SKM-1 (cell line): Measurements from ENCODE around the gene FAM72A.
"Not testable (repeated sequence)": the region's sequence is repeated elsewhere in the genome, so short reads cannot be mapped to it uniquely, and the experiment has no call there.

ENCODE experiments used
- DNase-seq: peaks from one replicate; lab custom pipeline; 2025; ENCODE audit not compliant: unreplicated experiment; lab: John Stamatoyannopoulos, UW

The FAM72A gene

GRCh38 chr1:206215600-206216392 lies 13.2 kb upstream of the FAM72A start:
- DNase-seq, result not testable (repeated sequence)

DNA sequence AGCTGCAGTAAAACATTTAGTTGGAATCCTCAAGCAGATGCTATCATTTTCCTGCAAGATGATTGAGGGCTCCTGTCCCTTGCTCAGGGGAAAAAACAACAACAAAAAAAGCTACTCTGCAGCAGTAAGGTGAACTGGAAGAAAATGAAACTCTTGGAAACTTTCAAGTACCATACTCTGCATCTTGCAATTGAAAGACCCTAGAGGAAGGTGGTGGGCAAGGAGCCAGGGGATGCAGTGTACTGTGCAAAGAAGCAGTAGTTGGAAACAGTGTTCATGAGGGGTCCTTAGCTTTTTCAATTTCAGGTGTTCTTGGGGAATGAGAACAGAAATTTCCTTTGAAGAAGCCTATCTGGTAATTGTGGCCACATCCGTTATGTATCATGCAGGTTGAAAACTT lies 8.2 kb upstream of the FAM72A start:
- DNase-seq, result not testable (repeated sequence)

- not testable (repeated sequence) for DNase-seq
Measured at GRCh38 chr1:206205569-206205968, 2.9 kb upstream of the FAM72A start.

DNA sequence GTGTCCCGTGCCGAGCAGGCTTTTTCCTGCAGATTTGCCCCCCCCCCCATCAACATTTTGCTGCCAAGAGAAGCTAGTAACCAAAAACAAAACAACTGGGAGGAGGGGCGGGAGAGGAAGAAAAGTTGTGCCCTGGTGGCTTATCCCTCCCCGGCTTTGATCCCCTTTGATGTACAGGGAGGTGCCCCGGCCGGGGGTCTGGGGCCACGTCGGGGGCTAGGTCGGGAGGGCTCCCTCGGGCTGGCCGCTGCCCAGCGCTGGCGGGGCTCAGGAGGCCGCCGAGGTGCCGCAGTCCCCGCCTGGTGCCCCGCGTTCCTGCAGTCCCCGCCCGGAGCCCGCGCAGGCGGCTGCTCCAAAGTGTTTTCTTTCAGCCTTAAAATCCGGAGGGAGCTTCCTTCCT lies 2.2 kb upstream of the FAM72A start:
- not testable (repeated sequence) for DNase-seq

DNA sequence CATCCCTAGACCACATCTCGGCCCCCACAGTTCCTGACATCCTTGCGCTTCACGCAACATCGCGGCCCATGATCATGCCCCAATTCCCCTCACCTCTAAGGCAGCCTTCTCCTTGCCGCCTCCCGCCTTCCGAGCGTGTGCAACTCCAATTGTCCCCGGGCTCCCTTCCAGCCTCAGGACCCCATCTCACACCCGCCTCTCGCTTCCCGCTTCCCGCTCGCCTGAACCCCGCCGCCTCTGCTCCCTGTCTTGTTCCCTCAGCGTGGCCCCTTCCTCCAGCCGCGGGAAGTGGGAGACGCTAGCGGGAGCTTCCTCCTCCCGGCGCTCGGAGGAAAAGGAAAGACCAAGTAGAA lies 1.5 kb upstream of the FAM72A start:
- DNase-seq, result not testable (repeated sequence)

- DNase-seq, result peak; percentile 19
Measured at GRCh38 chr1:206203364-206204158, 922 bp upstream of the FAM72A start, which contains the start of gene SRGAP2. SRGAP2 (plus strand) TSS chr1:206203541; CDS start chr1:206205971, 2,430 bp downstream.

DNA sequence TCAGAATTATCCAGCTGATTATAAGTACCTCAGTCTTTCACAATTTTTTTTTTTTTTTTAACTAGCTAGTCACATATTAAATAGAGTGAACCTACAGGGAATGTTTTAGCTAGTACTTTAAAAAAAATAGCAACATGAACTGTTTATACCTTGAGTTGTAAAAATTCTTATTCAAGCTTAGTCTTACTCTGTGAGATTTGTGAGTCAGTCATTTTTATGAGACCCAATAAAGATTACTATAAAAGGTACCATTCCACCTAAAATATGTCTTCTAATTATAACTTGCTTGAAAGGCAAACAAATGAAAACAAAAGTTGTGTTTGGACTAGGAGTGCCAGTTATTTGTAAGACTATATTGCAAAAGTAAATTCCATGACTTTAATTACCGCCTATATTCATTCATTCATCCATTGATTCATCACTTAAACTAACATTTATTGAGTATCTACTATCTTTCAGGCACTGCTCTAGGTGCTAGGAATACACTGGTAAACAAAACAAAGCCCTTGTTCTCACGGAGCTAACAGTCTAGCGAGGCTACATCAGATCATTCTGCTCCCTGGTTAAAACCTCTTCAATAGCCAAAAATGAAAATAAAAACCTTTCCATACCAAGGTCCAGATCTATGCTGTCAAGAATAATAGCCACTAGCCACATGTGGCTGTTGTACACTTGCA lies 5.8 kb downstream of the FAM72A start:
- DNase-seq, result not testable (repeated sequence)

- not testable (repeated sequence) for DNase-seq
Measured at GRCh38 chr1:206195182-206195581, 7.5 kb downstream of the FAM72A start.

DNA sequence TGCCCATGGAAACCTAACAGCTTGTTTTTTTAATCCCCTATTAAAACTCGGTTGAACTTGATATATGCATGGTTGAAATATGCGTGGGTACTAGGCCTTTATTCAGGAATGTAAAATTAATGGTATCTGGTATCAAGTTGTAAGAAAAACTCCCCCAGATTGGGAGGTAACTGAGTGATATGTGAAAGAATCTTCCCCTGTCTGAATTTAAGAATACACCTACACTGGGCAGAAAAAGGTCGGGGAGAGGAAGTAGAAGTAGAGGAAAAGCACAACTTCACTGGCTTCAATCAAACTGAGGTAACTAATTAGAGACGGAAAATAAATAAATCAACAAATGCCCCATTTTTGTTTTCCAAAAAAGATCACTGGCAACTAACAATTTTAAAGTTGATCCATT lies 15.8 kb downstream of the FAM72A start:
- not testable (repeated sequence) for DNase-seq

GRCh38 chr1:206185778-206186177 lies 16.9 kb downstream of the FAM72A start:
- not testable (repeated sequence) for DNase-seq

DNA sequence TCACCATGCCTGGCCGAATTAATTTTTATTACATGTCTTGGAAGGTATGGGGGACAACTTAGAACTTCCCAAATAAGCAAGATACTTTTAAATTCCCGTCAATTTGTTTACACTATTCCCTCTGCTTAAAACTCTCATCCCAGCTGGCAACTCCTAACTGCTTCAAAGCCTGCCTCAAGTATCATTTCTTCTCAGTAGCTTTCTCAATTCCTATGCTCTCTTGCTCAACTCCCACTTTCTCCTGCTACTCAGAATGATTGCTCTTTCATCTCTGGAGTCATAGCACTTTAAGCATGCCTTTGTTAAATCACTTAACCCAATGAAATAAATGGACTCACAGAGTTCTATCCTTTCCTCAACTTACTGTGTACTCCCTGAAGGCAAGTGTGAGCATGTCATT lies 18.9 kb downstream of the FAM72A start:
- DNase-seq, result not testable (repeated sequence)

GRCh38 chr1:206182368-206183317 lies 20.0 kb downstream of the FAM72A start:
- DNase-seq, result not testable (repeated sequence)

- DNase-seq, result not testable (repeated sequence)
Measured at GRCh38 chr1:206179666-206180065, 23.0 kb downstream of the FAM72A start.

DNA sequence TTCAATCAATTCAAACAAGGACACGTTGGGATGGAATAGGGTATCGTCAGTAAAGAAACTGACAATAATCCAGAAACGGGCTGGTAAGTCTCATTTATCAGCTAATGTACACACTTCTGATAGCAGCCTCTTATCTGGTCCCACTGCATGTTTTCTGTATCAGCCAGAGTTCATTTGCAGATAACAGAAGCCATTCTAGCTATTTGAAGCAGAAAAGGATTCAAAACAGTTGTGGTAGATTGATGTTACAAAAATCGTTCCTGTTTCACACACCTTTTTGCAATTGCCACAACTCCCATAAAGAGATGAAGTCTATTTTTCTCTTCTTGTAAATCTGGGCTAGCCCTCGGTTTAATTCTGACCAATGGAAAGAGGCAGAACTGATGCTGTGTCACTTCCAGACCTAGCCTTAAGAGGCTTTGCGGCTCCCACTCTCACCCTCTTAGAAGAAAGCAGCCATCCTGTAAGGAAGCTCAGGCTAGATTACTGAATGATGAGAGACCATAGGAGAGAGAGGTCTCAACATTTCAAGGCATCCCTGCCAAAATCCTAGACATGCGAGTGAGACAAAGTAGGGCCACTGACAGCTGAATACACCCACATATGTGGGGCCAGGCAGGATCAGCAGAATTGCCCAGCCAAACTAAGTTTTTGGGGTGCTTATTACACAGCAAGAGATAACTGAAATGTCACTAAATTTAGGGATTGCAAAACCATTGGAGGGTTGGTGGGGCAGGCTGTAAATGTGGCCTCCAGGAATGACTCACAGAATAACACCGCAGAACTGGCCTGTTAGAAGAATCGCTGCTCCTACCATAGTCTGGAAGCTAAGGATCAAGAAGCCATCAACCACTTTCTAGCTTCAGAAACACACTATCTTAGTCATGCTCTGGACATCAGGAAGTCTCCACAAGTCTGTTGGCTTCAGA lies 24.3 kb downstream of the FAM72A start:
- DNase-seq, result peak; percentile 22

DNA sequence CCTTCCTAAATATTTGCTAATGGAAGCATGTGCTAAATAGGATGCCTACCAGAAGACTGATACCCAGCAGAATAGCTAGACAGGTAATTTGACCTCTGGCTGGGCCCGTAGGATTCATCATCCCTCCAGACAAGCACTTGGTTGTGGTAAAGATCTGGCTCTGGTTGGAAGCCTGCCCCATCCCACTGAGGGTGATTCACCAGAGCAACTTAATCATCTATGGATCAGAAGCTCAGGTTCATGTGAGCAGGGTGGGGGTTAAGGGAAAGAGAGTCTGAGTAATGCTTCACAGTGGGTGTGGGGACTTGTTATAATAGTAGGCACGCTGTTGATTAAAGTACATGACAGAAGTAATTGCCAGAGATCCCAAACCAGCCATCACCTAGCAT lies 26.5 kb downstream of the FAM72A start:
- not testable (repeated sequence) for DNase-seq

DNA sequence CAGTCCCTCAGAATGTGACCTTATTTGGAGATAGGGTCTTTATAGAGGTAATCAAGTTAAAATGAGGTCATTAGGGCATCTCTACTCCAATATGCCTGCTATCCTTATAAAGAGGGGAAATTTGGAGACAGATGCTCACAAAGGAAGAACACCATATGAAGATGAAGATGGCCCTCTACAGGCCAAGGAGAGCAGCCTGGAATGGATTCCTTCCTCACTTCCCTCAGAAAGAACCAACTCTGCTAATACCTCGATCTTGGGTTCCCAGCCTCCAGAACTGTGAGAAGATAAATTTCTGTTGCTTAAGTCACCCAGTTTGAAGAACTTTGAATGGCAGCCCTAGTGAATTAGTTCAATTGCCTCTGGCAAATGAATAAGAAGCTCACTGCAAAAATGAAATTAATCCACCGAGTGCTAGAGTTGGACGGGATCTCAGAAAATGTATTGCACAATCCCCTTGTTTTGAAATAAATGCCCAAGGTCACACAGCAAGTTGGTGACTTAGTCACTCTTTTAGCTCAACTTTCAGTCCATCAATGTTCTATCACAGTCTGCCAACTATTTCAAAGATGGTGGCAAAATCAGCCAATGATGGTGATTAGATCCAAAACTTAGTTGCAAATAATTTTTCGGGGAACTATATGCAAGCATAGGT lies 27.1 kb downstream of the FAM72A start:
- DNase-seq, result peak; percentile 46

- DNase-seq, result not testable (repeated sequence)
Measured at GRCh38 chr1:206174182-206174868, 28.3 kb downstream of the FAM72A start.

- not testable (repeated sequence) for DNase-seq
Measured at GRCh38 chr1:206173110-206173719, 29.4 kb downstream of the FAM72A start.
